ENCODE measurements around the gene MTUS2. TPM values are rescaled to one million over a fixed set of nuclear protein-coding genes. Genes with fewer than 3 reads are reported as not detected.

MTUS2 gene
- total and polyA plus RNA-seq, 8 donors: 0.12 to 28.1 (median 3.5) TPM; not detected in 1

DNA sequence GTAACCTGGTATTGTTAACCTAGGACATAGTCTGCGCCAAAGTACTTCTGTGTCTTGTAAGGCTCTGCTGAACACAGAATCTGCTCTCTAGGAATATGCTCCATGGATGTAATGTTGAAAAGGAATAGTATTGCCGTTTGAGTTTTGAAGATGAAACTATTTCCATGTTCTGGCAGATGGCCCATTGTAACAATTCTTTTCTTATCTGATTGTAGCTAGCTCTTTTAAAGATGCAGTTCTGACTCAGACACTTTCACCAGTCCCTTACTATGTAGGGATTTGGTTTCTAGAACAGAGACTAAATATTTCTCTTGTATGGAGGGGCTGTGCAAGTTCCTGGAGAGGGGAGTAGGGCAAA, 185.6 kb downstream of the MTUS2 start:
- intact Hi-C loops (cut with DNase I; ENCODE audit: low total_unique reads): no loop called here
- H3K4me1 ChIP-seq: no peaks in the 10 kb centered on the region
- no peaks in the 10 kb centered on the region for H3K27me3 ChIP-seq
- peak in 1 of 2 donors; percentile 15 for DNase-seq
- H3K36me3 ChIP-seq: no peaks in the 10 kb centered on the region
- H3K9me3 ChIP-seq: peaks cover 0 to 11% (median 5%) of the 10 kb centered on the region in 4 donors
- no peak overlapping the region for H3K27ac ChIP-seq
- TF ChIP-seq, protein P1, sequence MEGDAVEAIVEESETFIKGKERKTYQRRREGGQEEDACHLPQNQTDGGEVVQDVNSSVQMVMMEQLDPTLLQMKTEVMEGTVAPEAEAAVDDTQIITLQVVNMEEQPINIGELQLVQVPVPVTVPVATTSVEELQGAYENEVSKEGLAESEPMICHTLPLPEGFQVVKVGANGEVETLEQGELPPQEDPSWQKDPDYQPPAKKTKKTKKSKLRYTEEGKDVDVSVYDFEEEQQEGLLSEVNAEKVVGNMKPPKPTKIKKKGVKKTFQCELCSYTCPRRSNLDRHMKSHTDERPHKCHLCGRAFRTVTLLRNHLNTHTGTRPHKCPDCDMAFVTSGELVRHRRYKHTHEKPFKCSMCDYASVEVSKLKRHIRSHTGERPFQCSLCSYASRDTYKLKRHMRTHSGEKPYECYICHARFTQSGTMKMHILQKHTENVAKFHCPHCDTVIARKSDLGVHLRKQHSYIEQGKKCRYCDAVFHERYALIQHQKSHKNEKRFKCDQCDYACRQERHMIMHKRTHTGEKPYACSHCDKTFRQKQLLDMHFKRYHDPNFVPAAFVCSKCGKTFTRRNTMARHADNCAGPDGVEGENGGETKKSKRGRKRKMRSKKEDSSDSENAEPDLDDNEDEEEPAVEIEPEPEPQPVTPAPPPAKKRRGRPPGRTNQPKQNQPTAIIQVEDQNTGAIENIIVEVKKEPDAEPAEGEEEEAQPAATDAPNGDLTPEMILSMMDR (IDR thresholded peaks at IDR 0.05): no peak
- TF ChIP-seq POLR2AphosphoS5 (IDR thresholded peaks at IDR 0.05) (no peak), EP300 (IDR thresholded peaks at IDR 0.05) (no peak), POLR2A (IDR thresholded peaks at IDR 0.05) (no peak)
- WGBS, 5 donors: 60 to 71% (median 67%) methylated on average over 2 of the region's 2 CpGs
- no peak overlapping the region for H3K4me3 ChIP-seq

DNA sequence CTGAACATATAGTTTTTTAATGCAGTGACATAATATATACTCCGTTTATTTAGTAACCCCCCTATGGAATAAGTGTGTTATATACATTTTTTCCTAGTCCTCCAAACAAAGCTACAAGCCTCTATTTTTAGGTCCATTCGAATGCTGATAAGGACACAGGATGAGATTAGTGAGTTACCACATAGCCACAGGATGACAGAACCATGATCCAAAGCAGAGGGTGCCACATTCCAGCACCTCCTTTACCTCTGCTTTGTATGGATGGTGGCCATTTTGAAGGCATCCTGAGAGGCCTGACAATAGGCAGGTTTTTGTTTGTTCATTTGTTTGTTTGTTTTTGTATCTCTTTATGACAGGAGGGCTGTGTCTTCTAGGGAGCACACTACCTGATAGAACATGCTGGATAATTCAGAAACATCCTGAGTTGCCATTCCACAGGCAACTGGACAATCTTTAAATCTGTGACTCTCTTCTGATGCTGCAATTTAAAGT, 186.3 kb downstream of the MTUS2 start:
- no peaks in the 10 kb centered on the region for H3K4me1 ChIP-seq
- H3K27me3 ChIP-seq: no peaks in the 10 kb centered on the region
- no peak overlapping the region for H3K27ac ChIP-seq
- WGBS, 5 donors: 46 to 56% (median 49%) methylated on average over 2 of the region's 2 CpGs
- TF ChIP-seq EP300 (IDR thresholded peaks at IDR 0.05) (no peak), POLR2A (IDR thresholded peaks at IDR 0.05) (no peak), POLR2AphosphoS5 (IDR thresholded peaks at IDR 0.05) (no peak)
- TF ChIP-seq, protein P1 (IDR thresholded peaks at IDR 0.05): no peak
- intact Hi-C loops (cut with DNase I; ENCODE audit: low total_unique reads): no loop called here
- peaks cover 0 to 4% (median 2%) of the 10 kb centered on the region in 4 donors for H3K9me3 ChIP-seq
- DNase-seq: no peak
- H3K36me3 ChIP-seq: no peaks in the 10 kb centered on the region
- no peak overlapping the region for H3K4me3 ChIP-seq

DNA sequence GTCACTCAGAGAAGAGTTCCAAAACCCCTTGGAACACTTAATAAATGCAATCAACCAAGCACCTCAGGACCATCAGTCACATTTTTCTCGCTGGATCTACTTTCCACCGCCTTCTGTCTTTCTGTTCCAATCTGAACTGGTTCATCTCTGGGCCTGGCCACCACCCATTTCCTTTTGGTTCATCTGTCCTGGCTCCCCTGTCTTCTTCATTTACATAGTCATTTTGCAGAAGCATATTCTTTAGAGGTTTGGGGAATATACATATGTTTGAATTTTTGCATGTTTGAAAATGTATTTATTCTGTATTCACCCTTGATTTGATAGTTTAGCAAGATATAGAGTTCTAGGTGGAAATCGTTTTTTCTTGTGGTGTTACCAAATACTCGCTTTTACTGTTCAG, 188.2 kb downstream of the MTUS2 start:
- Histone ChIP-seq H3K27ac (no peak overlapping the region), H3K4me3 (no peak overlapping the region), H3K36me3 (no peaks in the 10 kb centered on the region), H3K27me3 (no peaks in the 10 kb centered on the region), H3K4me1 (no peaks in the 10 kb centered on the region), H3K9me3 (peaks cover 0 to 4% (median 0%) of the 10 kb centered on the region in 4 donors)
- 82 to 89% (median 87%) methylated on average over 4 of the region's 4 CpGs for WGBS, 5 donors
- no peak for DNase-seq
- no peak for TF ChIP-seq POLR2A (IDR thresholded peaks at IDR 0.05)
- TF ChIP-seq EP300 (IDR thresholded peaks at IDR 0.05): no peak
- TF ChIP-seq, protein P1 (IDR thresholded peaks at IDR 0.05): no peak
- TF ChIP-seq POLR2AphosphoS5 (IDR thresholded peaks at IDR 0.05): no peak
- intact Hi-C loops (cut with DNase I; ENCODE audit: low total_unique reads): no loop called here

DNA sequence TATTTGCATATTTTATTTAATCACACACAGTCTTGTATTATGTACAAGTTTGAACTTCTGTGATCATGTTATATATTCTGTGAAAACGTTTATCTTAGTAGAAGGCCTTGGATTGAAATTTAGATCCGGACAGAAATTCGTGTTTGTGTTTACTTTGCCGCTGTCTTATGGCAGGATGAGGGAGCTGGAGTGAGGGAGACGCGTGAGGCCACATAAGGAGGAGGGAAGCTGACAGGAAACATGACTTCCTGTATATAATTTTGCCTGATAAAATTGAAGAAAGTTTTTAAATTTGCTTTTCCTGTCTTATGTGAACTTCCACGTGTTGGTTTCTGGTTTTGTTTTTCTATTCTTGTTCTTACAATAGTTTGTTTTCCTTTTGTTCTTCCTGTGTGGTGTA, 200.2 kb downstream of the MTUS2 start:
- intact Hi-C loops (cut with DNase I; ENCODE audit: low total_unique reads): no loop called here
- DNase-seq: no peak
- 26 to 54% (median 50%) methylated on average over 7 of the region's 7 CpGs for WGBS, 5 donors
- no peak for TF ChIP-seq POLR2A (IDR thresholded peaks at IDR 0.05)
- TF ChIP-seq POLR2AphosphoS5 (IDR thresholded peaks at IDR 0.05): no peak
- TF ChIP-seq, protein P1 (IDR thresholded peaks at IDR 0.05): no peak
- no peak for TF ChIP-seq EP300 (IDR thresholded peaks at IDR 0.05)
- Histone ChIP-seq H3K9me3 (no peaks in the 10 kb centered on the region), H3K36me3 (no peaks in the 10 kb centered on the region), H3K27me3 (no peaks in the 10 kb centered on the region), H3K4me3 (no peak overlapping the region), H3K4me1 (no peaks in the 10 kb centered on the region), H3K27ac (no peak overlapping the region)

All from stomach (tissue), 9 donors.